B cell (primary cell): Measurements from ENCODE around the gene SLC2A4. TPM values are rescaled to one million over a fixed set of nuclear protein-coding genes. Genes with fewer than 3 reads are reported as not detected.

Source experiments
- ATAC-seq: fragments of 200-7000 bp; cut with Tn5 transposase; one replicate; pipeline ENCODE4 v1.10.0; 2021; ENCODE audit warnings: low read depth, mild to moderate bottlenecking, moderate number of reproducible peaks, moderate library complexity
- CTCF ChIA-PET: fragments of 350-600 bp; sonication (Branson Sonifier 250); formaldehyde crosslinking; loops from one replicate; lab custom pipeline; 2021; ENCODE audit warnings: antibody characterized with exemption, inconsistent platforms; lab: Charles Lee
- POLR2A ChIA-PET: fragments of 350-600 bp; sonication (Branson Sonifier 250); formaldehyde crosslinking; loops from one replicate; lab custom pipeline; 2021; ENCODE audit warnings: antibody characterized with exemption; lab: Charles Lee
- DNase-seq: peaks from one replicate; pipeline ENCODE4 v3.0.0; 2013
- H2AFZ ChIP-seq: 2 replicates; pipeline ENCODE4 v1.6.1; 2012; ENCODE audit warnings: mild to moderate bottlenecking, low read depth, low read length; ENCODE audit not compliant: insufficient read depth, poor library complexity, severe bottlenecking
- H3K27ac ChIP-seq, 2 donors: 1 replicate in 1 of 2; 2 replicates in 1 of 2; pipeline ENCODE4 v1.5.1; 2012 to 2013; ENCODE audit warnings: low read length in 2 of 2, mild to moderate bottlenecking in 2 of 2, moderate library complexity in 1 of 2
- H3K27me3 ChIP-seq, 4 experiments: fragments of 200-600 bp in 1 of 4; sonication (generic) in 1 of 4; replicated peaks in 1 of 4; 1 replicate in 2 of 4; 2 replicates in 2 of 4; pipeline versions ENCODE4 v1.6.1 to v1.7.0; 2013 to 2016; ENCODE audit warnings: low read length in 3 of 4, mild to moderate bottlenecking in 2 of 4, mixed read lengths in 1 of 4, moderate library complexity in 1 of 4; ENCODE audit not compliant: insufficient read depth in 4 of 4, control insufficient read depth in 3 of 4; ENCODE audit errors: control extremely low read depth in 1 of 4
- H3K36me3 ChIP-seq, 2 experiments: replicated peaks in 1 of 2; 1 replicate in 1 of 2; 2 replicates in 1 of 2; pipeline versions ENCODE4 v1.6.1 to v1.7.1; 2013; ENCODE audit warnings: low read length in 1 of 2; ENCODE audit not compliant: insufficient read depth in 2 of 2, control insufficient read depth in 1 of 2; ENCODE audit errors: control extremely low read depth in 1 of 2, extremely low read depth in 1 of 2
- H3K4me1 ChIP-seq, 2 donors: fragments of 200-600 bp in 1 of 2; sonication (generic) in 1 of 2; 1 replicate in 1 of 2; 2 replicates in 1 of 2; pipeline versions ENCODE4 v1.5.1 to v1.6.1; 2013 to 2017; ENCODE audit warnings: low read length in 2 of 2; ENCODE audit not compliant: control insufficient read depth in 2 of 2, insufficient read depth in 2 of 2
- H3K4me2 ChIP-seq: replicated peaks from 2 replicates; pipeline ENCODE3; 2012; ENCODE audit warnings: mild to moderate bottlenecking, low read depth, low read length; ENCODE audit not compliant: poor library complexity, severe bottlenecking
- H3K4me3 ChIP-seq, 5 experiments: fragments of 200-600 bp in 1 of 5; sonication (generic) in 1 of 5; 1 replicate in 3 of 5; 2 replicates in 2 of 5; pipeline versions ENCODE4 v1.5.1 to v1.7.0; 2011 to 2016; ENCODE audit warnings: low read length in 4 of 5, mild to moderate bottlenecking in 4 of 5, low read depth in 2 of 5, control low read depth in 1 of 5, moderate library complexity in 1 of 5; ENCODE audit not compliant: insufficient read depth in 1 of 5; ENCODE audit errors: control extremely low read depth in 1 of 5, extremely low read depth in 1 of 5
- H3K79me2 ChIP-seq: fragments of 200-600 bp; sonication (generic); one replicate; pipeline ENCODE4 v1.6.0; 2016; ENCODE audit warnings: low read length; ENCODE audit not compliant: control insufficient read depth, insufficient read depth
- H3K9ac ChIP-seq: fragments of 200-600 bp; sonication (generic); 2 replicates; pipeline ENCODE4 v1.6.1; 2017; ENCODE audit warnings: mild to moderate bottlenecking, low read length, moderate library complexity
- H3K9me3 ChIP-seq, 3 donors: one replicate each; pipeline versions ENCODE4 v1.6.1 to v1.7.1; 2013; ENCODE audit warnings: low read length in 2 of 3; ENCODE audit not compliant: control insufficient read depth in 2 of 3, insufficient read depth in 1 of 3; ENCODE audit errors: control extremely low read depth in 1 of 3
- H4K20me1 ChIP-seq: 2 replicates; pipeline ENCODE4 v1.6.0; 2012; ENCODE audit warnings: mild to moderate bottlenecking, low read length; ENCODE audit not compliant: insufficient read depth, control insufficient read depth, poor library complexity, severe bottlenecking
- H3K27ac Mint-ChIP-seq: one replicate; pipeline ENCODE4 v1.8.0; 2021; ENCODE audit warnings: mixed read lengths
- H3K27me3 Mint-ChIP-seq: one replicate; pipeline ENCODE4 v1.8.0; 2021; ENCODE audit warnings: mixed read lengths
- H3K4me1 Mint-ChIP-seq: one replicate; pipeline ENCODE4 v1.8.0; 2021; ENCODE audit warnings: mixed read lengths
- H3K4me3 Mint-ChIP-seq: one replicate; pipeline ENCODE4 v1.8.0; 2021; ENCODE audit warnings: mixed read lengths
- H3K9me3 Mint-ChIP-seq: one replicate; pipeline ENCODE4 v1.8.0; 2022; ENCODE audit warnings: mixed read lengths; ENCODE audit not compliant: insufficient read depth
- CTCF ChIP-seq: fragments of 200-600 bp; IDR thresholded peaks from one replicate; pipeline ENCODE4 v1.8.0; 2022; ENCODE audit warnings: antibody characterized with exemption, mild to moderate bottlenecking
- EZH2 ChIP-seq: IDR thresholded peaks from 2 replicates; pipeline ENCODE4 v1.6.1; 2012; ENCODE audit warnings: borderline replicate concordance, low read depth, mild to moderate bottlenecking, moderate library complexity, low read length; ENCODE audit not compliant: insufficient read depth, poor library complexity, severe bottlenecking
- WGBS: methylation state at CpG from one replicate; pipeline ENCODE4 v1.1.5; 2013; ENCODE audit warnings: missing lambda C conversion rate; ENCODE audit not compliant: insufficient coverage; 5-methylcytosine and 5-hydroxymethylcytosine counted together
- intact Hi-C: fragments of 100-400 bp; cut with micrococcal nuclease; formaldehyde crosslinking; loops from one replicate; pipeline ENCODE4 v1.10.0; 2022
- polyA minus RNA-seq: library from RNA; depleted of rRNA, polyadenylated mRNA; stranded (reverse); fragments of >200 nt; gene quantifications from 2 replicates; pipeline ENCODE4 v1.2.3, GENCODE V29; 2012
- polyA plus RNA-seq: library from polyadenylated mRNA; depleted of rRNA; stranded (reverse); fragments of >200 nt; gene quantifications from 2 replicates; pipeline ENCODE4 v1.2.3, GENCODE V29; 2012
- total RNA-seq, 2 donors: library from RNA; stranded (reverse); fragments of 120-200 nt in 1 of 2; gene quantifications; 1 replicate in 1 of 2; 2 replicates in 1 of 2; pipeline versions ENCODE4 v1.2.3 to v1.2.4, GENCODE V29; 2013 to 2022

Gene SLC2A4
- not detected in 2 replicates for total RNA-seq
- total RNA-seq (2013) = 0.65 TPM
- polyA plus RNA-seq = not detected in 2 replicates
- 0.21 TPM in 1 of 2 replicates, not detected in the other for polyA minus RNA-seq

- Mint-ChIP-seq H3K4me1 (peaks cover 20% of the 10 kb centered on the region), H3K27me3 (peaks cover 23% of the 10 kb centered on the region), H3K27ac (peak within 1 kb of the TSS; percentile 76), H3K4me3 (peak within 1 kb of the TSS; percentile 92), H3K9me3 (no peaks in the 10 kb centered on the region)
- H3K4me3 ChIP-seq = peak within 1 kb of the TSS; percentile 2 to 69 (median 53)
- peak; percentile 80 for ATAC-seq
- WGBS = 1% methylated on average over 67 of the region's 71 CpGs
- peak within 1 kb of the TSS; percentile 64 for H2AFZ ChIP-seq
- H3K79me2 ChIP-seq = no peaks in the 10 kb centered on the region
- intact Hi-C loops = loop anchor here (2.0 kb wide), 1 partner anchor 19 kb away; the partner anchor contains the start of gene CLDN7
- no peak within 1 kb of the TSS for H3K27ac ChIP-seq
- DNase-seq = peak; percentile 87
- peaks cover 0 to 46% (median 13%) of the 10 kb centered on the region in 4 experiments for H3K27me3 ChIP-seq
- peak within 1 kb of the TSS; percentile 67 for H3K9ac ChIP-seq
- H3K4me1 ChIP-seq = peaks cover 20 to 31% of the 10 kb centered on the region in 2 donors
- no peaks in the 10 kb centered on the region for H3K36me3 ChIP-seq
- H4K20me1 ChIP-seq = no peaks in the 10 kb centered on the region
- peak within 1 kb of the TSS; percentile 98 for H3K4me2 ChIP-seq
- TF ChIP-seq EZH2 (no peak), CTCF (no peak)
- POLR2A ChIA-PET = interaction anchor here (0.6 to 1.5 kb wide), 6 partner anchors 12 to 281 kb away, joined by 3 to 7 read pairs (median 4); partner anchors contain the start of gene GABARAP
- CTCF ChIA-PET = interaction anchor here (0.6 to 10.9 kb wide), 10 partner anchors 10 to 877 kb away, joined by 3 to 115 read pairs (median 4); partner anchors contain the start of genes ACADVL, ACAP1 and DLG4
- H3K9me3 ChIP-seq = peaks cover 0 to 18% (median 0%) of the 10 kb centered on the region in 3 donors
Measured at GRCh38 chr17:7281074-7281952, at the start of gene SLC2A4. SLC2A4 (plus strand) TSS chr17:7281718; CDS start chr17:7281935, 217 bp downstream.
